HUDEP-2 (cell line): ENCODE results near the gene SMYD3.
A peak's percentile ranks its signal among the peaks of the same experiment; 100 is the strongest.

Experiments
- DNase-seq, 76 experiments: peaks; one replicate each; lab custom pipeline; 2025; ENCODE audit not compliant: unreplicated experiment in 76 of 76; lab: John Stamatoyannopoulos, UW

The SMYD3 gene

GRCh38 chr1:246506674-246507481, at the start of gene SMYD3:
Gene SMYD3 (minus strand): TSS chr1:246507279.
- peak in 69 of 76 experiments; percentile 7 to 79 (median 61) for DNase-seq

GRCh38 chr1:246554201-246554600, 47.1 kb upstream of the SMYD3 start:
- no peak for DNase-seq

- no peak for DNase-seq
Measured at GRCh38 chr1:246552110-246552509, 45.0 kb upstream of the SMYD3 start.

- DNase-seq = no peak
Measured at GRCh38 chr1:246550402-246550801, 43.3 kb upstream of the SMYD3 start.

- no peak for DNase-seq
Measured at GRCh38 chr1:246549665-246550064, 42.6 kb upstream of the SMYD3 start.

GRCh38 chr1:246544001-246544400, 36.9 kb upstream of the SMYD3 start:
- no peak for DNase-seq

GRCh38 chr1:246540738-246541491, 33.8 kb upstream of the SMYD3 start:
- DNase-seq = no peak

- DNase-seq = no peak
Measured at GRCh38 chr1:246537887-246538286, 30.8 kb upstream of the SMYD3 start.

- no peak for DNase-seq
Measured at GRCh38 chr1:246537441-246537840, 30.4 kb upstream of the SMYD3 start.

- no peak for DNase-seq
Measured at GRCh38 chr1:246534114-246534513, 27.0 kb upstream of the SMYD3 start.

- no peak for DNase-seq
Measured at GRCh38 chr1:246533371-246533905, 26.4 kb upstream of the SMYD3 start.

- DNase-seq = peak in 1 of 76 experiments; percentile 4
Measured at GRCh38 chr1:246532519-246532918, 25.4 kb upstream of the SMYD3 start.

- DNase-seq = no peak
Measured at GRCh38 chr1:246530482-246530881, 23.4 kb upstream of the SMYD3 start.

GRCh38 chr1:246528933-246529731, 22.1 kb upstream of the SMYD3 start:
- DNase-seq = no peak

- no peak for DNase-seq
Measured at GRCh38 chr1:246527402-246528088, 20.5 kb upstream of the SMYD3 start.

- no peak for DNase-seq
Measured at GRCh38 chr1:246526915-246527314, 19.8 kb upstream of the SMYD3 start.

- no peak for DNase-seq
Measured at GRCh38 chr1:246526380-246526779, 19.3 kb upstream of the SMYD3 start.

- DNase-seq = no peak
Measured at GRCh38 chr1:246519514-246519913, 12.4 kb upstream of the SMYD3 start.

GRCh38 chr1:246518456-246519205, 11.6 kb upstream of the SMYD3 start:
- DNase-seq = no peak

- DNase-seq = no peak
Measured at GRCh38 chr1:246517391-246517790, 10.3 kb upstream of the SMYD3 start.
